K562 (cell line): Measurements from ENCODE around the gene USP44. TPM values are rescaled to one million over a fixed set of nuclear protein-coding genes. Genes with fewer than 3 reads are reported as not detected.

ENCODE experiments used
- ATAC-seq: fragments of 200-7000 bp; cut with Tn5 transposase; 3 replicates; pipeline ENCODE4 v1.9.1; 2020; ENCODE audit warnings: moderate library complexity
- BruUV-seq: library from RNA; stranded (reverse); fragments of 400-500 nt; replicated peaks from 2 replicates; lab custom pipeline; 2021; lab: Mats Ljungman, UMichigan
- CTCF ChIA-PET: fragments of 300-600 bp; formaldehyde crosslinking; extraction: SDS; loops from one replicate; lab custom pipeline; 2021; ENCODE audit warnings: low intra/inter-chr PET ratio; lab: Yijun Ruan, JAX
- POLR2A ChIA-PET: fragments of 300-600, 350-650 bp; sonication (Branson Sonifier 250); formaldehyde crosslinking; extraction: SDS; loops from one replicate; lab custom pipeline; 2021; ENCODE audit warnings: antibody characterized with exemption, inconsistent platforms; lab: Yijun Ruan, JAX
- DNase-seq, 4 experiments: peaks; one replicate each; pipeline versions ENCODE4 v3.0.0 to v3.0.0-alpha.2; 2011 to 2018; ENCODE audit warnings: low spot score in 3 of 4, mixed read lengths in 3 of 4; ENCODE audit errors: extremely low read depth in 1 of 4
- FAIRE-seq: peaks from 2 replicates; lab custom pipeline; 2011; peaks lifted over from hg19 to GRCh38; lab: Jason Lieb, UNC
- H2AFZ ChIP-seq: 2 replicates; pipeline ENCODE4 v1.6.0; 2011; ENCODE audit warnings: low read depth, low read length, control low read depth, inconsistent platforms
- H3K27ac ChIP-seq: fragments of 200-600 bp; 3 replicates; pipeline ENCODE4 v1.8.0; 2011; ENCODE audit warnings: low read depth, mild to moderate bottlenecking, control low read depth, inconsistent platforms, low read length, moderate library complexity, mixed read lengths; ENCODE audit errors: extremely low read depth
- H3K27me3 ChIP-seq, 2 experiments: fragments of 300-600 bp in 1 of 2; 2 replicates in 1 of 2; 3 replicates in 1 of 2; pipeline versions ENCODE4 v1.6.0 to v1.8.0; 2011; ENCODE audit warnings: inconsistent platforms in 2 of 2, low read length in 2 of 2, mild to moderate bottlenecking in 1 of 2, mixed read lengths in 1 of 2, moderate library complexity in 1 of 2; ENCODE audit not compliant: control insufficient read depth in 2 of 2, insufficient read depth in 2 of 2
- H3K36me3 ChIP-seq: fragments of 300-600 bp; 3 replicates; pipeline ENCODE4 v1.8.0; 2011; ENCODE audit warnings: mild to moderate bottlenecking, low read length, inconsistent platforms; ENCODE audit not compliant: control insufficient read depth, insufficient read depth
- H3K4me1 ChIP-seq, 2 experiments: fragments of 200-600 bp in 1 of 2; replicated peaks in 1 of 2; 2 replicates in 1 of 2; 3 replicates in 1 of 2; pipeline versions ENCODE4 v1.5.1 to v1.8.0; 2011; ENCODE audit warnings: inconsistent platforms in 2 of 2, low read length in 2 of 2, mild to moderate bottlenecking in 1 of 2, mixed read lengths in 1 of 2, moderate library complexity in 1 of 2; ENCODE audit not compliant: control insufficient read depth in 2 of 2, insufficient read depth in 2 of 2
- H3K4me2 ChIP-seq: 2 replicates; pipeline ENCODE4 v1.6.1; 2011; ENCODE audit warnings: low read length, control low read depth, inconsistent platforms, mixed read lengths; ENCODE audit not compliant: insufficient read depth
- H3K4me3 ChIP-seq: fragments of 200-600 bp; sonication (generic), shearing (Covaris generic); 2 replicates; pipeline ENCODE4 v1.5.1; 2016; ENCODE audit warnings: control low read depth, inconsistent platforms
- H3K79me2 ChIP-seq: fragments of 200-600 bp; 3 replicates; pipeline ENCODE4 v1.8.0; 2011; ENCODE audit warnings: low read length, inconsistent platforms; ENCODE audit not compliant: control insufficient read depth, insufficient read depth
- H3K9ac ChIP-seq, 2 experiments: 2 replicates each; pipeline versions ENCODE4 v1.6.0 to v1.6.1; 2011; ENCODE audit warnings: low read depth in 2 of 2, low read length in 2 of 2, control low read depth in 1 of 2, inconsistent platforms in 1 of 2, mild to moderate bottlenecking in 1 of 2, mixed read lengths in 1 of 2; ENCODE audit not compliant: insufficient read depth in 1 of 2
- H3K9me1 ChIP-seq: one replicate; pipeline ENCODE4 v1.6.0; 2011; ENCODE audit warnings: inconsistent platforms, mild to moderate bottlenecking, low read length, moderate library complexity; ENCODE audit not compliant: control insufficient read depth, insufficient read depth
- H3K9me3 ChIP-seq: replicated peaks from 2 replicates; pipeline ENCODE4 v1.5.1; 2011; ENCODE audit warnings: low read depth, low read length, inconsistent platforms; ENCODE audit not compliant: control insufficient read depth, insufficient read depth
- H4K20me1 ChIP-seq: replicated peaks from 2 replicates; pipeline ENCODE4 v1.6.1; 2011; ENCODE audit warnings: low read length, inconsistent platforms, mixed read lengths; ENCODE audit not compliant: control insufficient read depth, insufficient read depth
- DEAF1 ChIP-seq: fragments of 450-650 bp; formaldehyde crosslinking; IDR thresholded peaks from 2 replicates; pipeline ENCODE4 v1.4.0; 2020; ENCODE audit warnings: mild to moderate bottlenecking, moderate library complexity
- HMG20B ChIP-seq: fragments of 250-450 bp; sonication (Bioruptor Pico); IDR thresholded peaks from 2 replicates; pipeline ENCODE4 v1.5.0; 2021; ENCODE audit warnings: mild to moderate bottlenecking
- HNRNPL ChIP-seq: fragments of 200-400 bp; formaldehyde crosslinking; IDR thresholded peaks from 2 replicates; pipeline ENCODE4 v1.6.1; 2017; ENCODE audit warnings: low read depth, mild to moderate bottlenecking, low read length
- KDM5B ChIP-seq: fragments of 200-600 bp; sonication (generic); IDR thresholded peaks from 2 replicates; pipeline ENCODE4 v1.6.1; 2012; ENCODE audit warnings: low read depth, mild to moderate bottlenecking, moderate library complexity, low read length, control low read depth, inconsistent platforms; ENCODE audit not compliant: insufficient replicate concordance
- NCOA6 ChIP-seq: fragments of 450-650 bp; IDR thresholded peaks from 2 replicates; pipeline ENCODE4 v1.6.1; 2017; ENCODE audit warnings: mild to moderate bottlenecking
- NR2F6 ChIP-seq: fragments of 450-650 bp; formaldehyde crosslinking; IDR thresholded peaks from 2 replicates; pipeline ENCODE4 v1.4.0; 2020; ENCODE audit warnings: mild to moderate bottlenecking
- PHB2 ChIP-seq: fragments of 450-650 bp; IDR thresholded peaks from 2 replicates; pipeline ENCODE4 v1.6.1; 2017; ENCODE audit warnings: low read depth
- SREBF2 ChIP-seq: sonication (generic); formaldehyde crosslinking; IDR thresholded peaks from 2 replicates; pipeline ENCODE4 v1.4.0; 2020; ENCODE audit warnings: mild to moderate bottlenecking, missing genetic modification reagents
- STAG1 ChIP-seq: sonication (generic); formaldehyde crosslinking; IDR thresholded peaks from 2 replicates; pipeline ENCODE4 v1.5.0; 2020; ENCODE audit warnings: missing genetic modification reagents, borderline replicate concordance
- TRIM28 ChIP-seq: fragments of 450-650 bp; IDR thresholded peaks from 2 replicates; pipeline ENCODE4 v1.6.1; 2017
- U2AF1 ChIP-seq: fragments of 200-400 bp; formaldehyde crosslinking; optimal IDR thresholded peaks from 2 replicates; pipeline ENCODE3; 2017; ENCODE audit warnings: mild to moderate bottlenecking, low read depth, low read length, moderate library complexity
- ZBTB17 ChIP-seq: fragments of 450-650 bp; formaldehyde crosslinking; IDR thresholded peaks from 2 replicates; pipeline ENCODE4 v1.4.0; 2020; ENCODE audit warnings: mild to moderate bottlenecking
- ZNF143 ChIP-seq: sonication (generic); formaldehyde crosslinking; IDR thresholded peaks from 2 replicates; pipeline ENCODE4 v1.9.0; 2022; ENCODE audit warnings: mild to moderate bottlenecking, missing genetic modification reagents
- ZNF347 ChIP-seq: fragments of 450-650 bp; formaldehyde crosslinking; IDR thresholded peaks from 2 replicates; pipeline ENCODE4 v1.4.0; 2020; ENCODE audit warnings: low read depth, mild to moderate bottlenecking, moderate library complexity
- ZNF77 ChIP-seq: fragments of 250-450 bp; sonication (Bioruptor Pico); IDR thresholded peaks from 2 replicates; pipeline ENCODE4 v1.5.0; 2020
- WGBS: fragments of 100-300 bp; shearing (Covaris generic); methylation state at CpG from one replicate; pipeline ENCODE4 v1.1.6; 2016; ENCODE audit warnings: low coverage, mixed read lengths; ENCODE audit not compliant: insufficient coverage; ENCODE audit errors: missing lambda C conversion rate; 5-methylcytosine and 5-hydroxymethylcytosine counted together
- in situ Hi-C: fragments of 300-500 bp; cut with MboI; formaldehyde crosslinking; loops from 4 replicates; pipeline ENCODE4 v1.15.0; 2018; ENCODE audit warnings: inconsistent platforms, mixed read lengths
- intact Hi-C: fragments of 100-400 bp; cut with micrococcal nuclease; formaldehyde crosslinking; loops from 2 replicates; pipeline ENCODE4 v1.14.2; 2022
- polyA plus RNA-seq, 8 experiments: library from polyadenylated mRNA; depleted of rRNA in 4 of 8; stranded (reverse) in 5 of 8; unstranded in 3 of 8; fragments of >200 nt; fragmentation: Nextera tagmentation in 2 of 8; fragmentation: Illumina TruSeq in 1 of 8; extraction: Ambion mirVana in 2 of 8; extraction: Trizol in 1 of 8; gene quantifications; 2 replicates each; pipeline versions ENCODE4 v1.2.1 to v1.2.3, GENCODE V29; 2011 to 2014; ENCODE audit warnings: inconsistent platforms in 1 of 8, missing spikeins in 1 of 8
- total RNA-seq, 7 experiments: library from RNA; depleted of rRNA in 6 of 7; stranded (reverse); fragments of >200 nt in 6 of 7; fragmentation: Illumina TruSeq in 2 of 7; extraction: Trizol in 2 of 7; gene quantifications; 2 replicates each; pipeline versions ENCODE4 v1.2.1 to v1.2.3, GENCODE V29; 2011 to 2021; ENCODE audit warnings: low replicate concordance in 1 of 7

The USP44 gene
- total and polyA plus RNA-seq, 9 of the 15 experiments (the other 6 are each of a cell fraction or from before 2014, with no cell fraction given), result 2.1 to 5.7 (median 2.8) TPM

- Histone ChIP-seq H4K20me1 (no peaks in the 10 kb centered on the region), H3K79me2 (peaks cover 4% of the 10 kb centered on the region; the same call in 1 of the 3 replicates), H3K4me1 (peaks cover 0 to 12% of the 10 kb centered on the region in 2 experiments; a peak in 3 of 5 replicates), H3K27ac (peak overlapping the region; percentile 64), H3K27me3 (0 out of 5 replicates have a peak, but pooled peaks cover 0 to 3% of the 10 kb centered on the region in 2 experiments), H3K4me3 (peak overlapping the region; percentile 60), H3K9ac (peak overlapping the region; percentile 67 to 89), H3K36me3 (no peaks in the 10 kb centered on the region), H3K9me3 (peaks cover 8% of the 10 kb centered on the region; the same call in 1 of the 2 replicates), H2AFZ (peak overlapping the region; percentile 60), H3K4me2 (peak overlapping the region; percentile 74), H3K9me1 (no peaks in the 10 kb centered on the region)
- POLR2A ChIA-PET, result interaction anchor here (0.7 kb wide), 1 partner anchor 222 kb away, joined by 3 read pairs; no protein-coding TSS in a partner anchor
- no peak for FAIRE-seq
- BruUV-seq, result no TSS peak
- peak; percentile 15 to 37 (median 24) for DNase-seq
- 8% methylated on average over 16 of the region's 50 CpGs for WGBS
- in situ Hi-C loops (no loop called here), intact Hi-C loops (no loop called here)
- ATAC-seq, result peak; percentile 62
- CTCF ChIA-PET, result no interaction called here
- no peak for TF ChIP-seq TRIM28
- no peak for TF ChIP-seq NCOA6
- no peak for TF ChIP-seq ZNF77 (CRISPR knock-in tag)
- no peak for TF ChIP-seq ZNF143 (CRISPR knock-in tag)
- no peak for TF ChIP-seq HMG20B (CRISPR knock-in tag)
- no peak for TF ChIP-seq HNRNPL
- TF ChIP-seq SREBF2, result no peak
- no peak for TF ChIP-seq KDM5B
- TF ChIP-seq STAG1 (CRISPR knock-in tag), result no peak
- TF ChIP-seq ZBTB17, result peak; percentile 36; the same call in 1 of the 2 replicates
- TF ChIP-seq U2AF1, result peak; percentile 38
- no peak for TF ChIP-seq PHB2
- no peak for TF ChIP-seq NR2F6
- TF ChIP-seq DEAF1 (CRISPR knock-in tag), result no peak
- no peak for TF ChIP-seq ZNF347 (CRISPR knock-in tag)
These were observed 3.2 kb downstream of the USP44 start for GRCh38 chr12:95548056-95548538.
